BE2C (cell line): Measurements from ENCODE around the gene PFDN4.

ENCODE experiments used
- DNase-seq: peaks from one replicate; pipeline ENCODE4 v3.0.0-alpha.2; 2020
- H3K27me3 ChIP-seq: fragments of 250-450 bp; sonication (Bioruptor Pico); 2 replicates; pipeline ENCODE4 v1.5.1; 2020; ENCODE audit warnings: mild to moderate bottlenecking
- H3K36me3 ChIP-seq: fragments of 250-450 bp; sonication (Bioruptor Pico); 2 replicates; pipeline ENCODE4 v1.5.1; 2020; ENCODE audit warnings: mild to moderate bottlenecking
- H3K4me1 ChIP-seq: fragments of 250-450 bp; sonication (Bioruptor Pico); 2 replicates; pipeline ENCODE4 v1.5.1; 2020
- H3K4me3 ChIP-seq: 2 replicates; pipeline ENCODE4 v1.5.1; 2011; ENCODE audit warnings: low read depth, low read length
- H3K9me3 ChIP-seq: fragments of 250-450 bp; sonication (Bioruptor Pico); 2 replicates; pipeline ENCODE4 v1.5.1; 2020
- TF ChIP-seq, protein P1 (sequence below): IDR thresholded peaks from 2 replicates; pipeline ENCODE4 v1.5.1; 2012; ENCODE audit warnings: mild to moderate bottlenecking, low read depth, low read length

The PFDN4 gene

DNA sequence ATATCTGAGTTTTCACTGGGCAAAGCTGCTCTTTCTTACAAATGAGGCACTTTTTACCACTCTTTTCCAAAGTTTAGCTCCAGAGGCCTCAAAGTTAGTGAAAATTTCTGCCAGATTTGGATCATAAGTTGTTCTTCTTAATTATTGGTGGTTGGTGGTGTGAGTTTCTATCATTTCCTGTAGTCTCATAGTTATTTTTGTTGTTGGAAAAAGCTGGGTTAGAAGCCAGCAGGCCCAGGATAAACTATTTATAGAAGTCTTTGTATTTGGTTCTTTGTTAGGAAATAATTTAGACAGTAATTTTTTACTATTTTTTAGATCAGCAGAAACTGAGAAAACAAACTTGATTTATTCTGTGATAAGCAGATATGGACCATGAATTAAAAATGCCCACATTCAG is 10.6 kb downstream of the PFDN4 start:
- Histone ChIP-seq H3K4me3 (no peak overlapping the region), H3K4me1 (no peaks in the 10 kb centered on the region), H3K36me3 (peaks cover 29% of the 10 kb centered on the region), H3K9me3 (no peaks in the 10 kb centered on the region), H3K27me3 (no peaks in the 10 kb centered on the region)
- no peak for DNase-seq
- TF ChIP-seq, protein P1, sequence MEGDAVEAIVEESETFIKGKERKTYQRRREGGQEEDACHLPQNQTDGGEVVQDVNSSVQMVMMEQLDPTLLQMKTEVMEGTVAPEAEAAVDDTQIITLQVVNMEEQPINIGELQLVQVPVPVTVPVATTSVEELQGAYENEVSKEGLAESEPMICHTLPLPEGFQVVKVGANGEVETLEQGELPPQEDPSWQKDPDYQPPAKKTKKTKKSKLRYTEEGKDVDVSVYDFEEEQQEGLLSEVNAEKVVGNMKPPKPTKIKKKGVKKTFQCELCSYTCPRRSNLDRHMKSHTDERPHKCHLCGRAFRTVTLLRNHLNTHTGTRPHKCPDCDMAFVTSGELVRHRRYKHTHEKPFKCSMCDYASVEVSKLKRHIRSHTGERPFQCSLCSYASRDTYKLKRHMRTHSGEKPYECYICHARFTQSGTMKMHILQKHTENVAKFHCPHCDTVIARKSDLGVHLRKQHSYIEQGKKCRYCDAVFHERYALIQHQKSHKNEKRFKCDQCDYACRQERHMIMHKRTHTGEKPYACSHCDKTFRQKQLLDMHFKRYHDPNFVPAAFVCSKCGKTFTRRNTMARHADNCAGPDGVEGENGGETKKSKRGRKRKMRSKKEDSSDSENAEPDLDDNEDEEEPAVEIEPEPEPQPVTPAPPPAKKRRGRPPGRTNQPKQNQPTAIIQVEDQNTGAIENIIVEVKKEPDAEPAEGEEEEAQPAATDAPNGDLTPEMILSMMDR: no peak

DNA sequence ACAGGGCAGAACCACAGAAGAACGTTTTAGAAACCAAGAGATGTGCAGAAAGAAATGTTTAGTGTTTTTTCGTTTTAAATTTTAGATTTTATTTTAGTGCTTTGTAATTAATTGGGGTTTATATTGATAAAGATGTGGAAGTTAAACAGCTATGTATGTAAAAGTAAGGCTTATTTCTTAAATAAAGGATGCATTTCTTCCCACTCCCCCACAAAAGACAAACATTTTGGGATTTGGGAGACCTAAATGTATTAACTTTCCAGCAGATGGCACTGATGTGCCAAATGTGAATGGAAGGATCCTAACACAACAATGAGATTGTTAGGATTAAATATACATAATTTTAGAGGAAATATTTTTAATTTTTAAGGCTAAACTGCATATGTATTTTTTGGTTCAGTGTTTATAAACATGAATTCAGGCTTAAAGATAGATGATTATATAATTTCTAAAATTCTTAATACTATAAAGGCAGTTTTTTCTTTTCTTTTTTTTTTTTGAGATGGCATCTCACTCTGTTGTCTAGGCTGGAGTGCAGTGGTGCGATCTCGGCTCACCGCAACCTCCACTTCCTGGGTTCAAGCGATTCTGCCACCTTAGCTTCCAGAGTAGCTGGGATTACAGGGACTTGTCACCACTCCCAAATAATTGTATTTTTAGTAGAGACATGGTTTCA is 12.0 kb downstream of the PFDN4 start:
- TF ChIP-seq, protein P1: peak; percentile 67
- no peak for DNase-seq
- peaks cover 25% of the 10 kb centered on the region for H3K36me3 ChIP-seq
- no peaks in the 10 kb centered on the region for H3K4me1 ChIP-seq
- H3K4me3 ChIP-seq: no peak overlapping the region
- no peaks in the 10 kb centered on the region for H3K27me3 ChIP-seq
- no peaks in the 10 kb centered on the region for H3K9me3 ChIP-seq

DNA sequence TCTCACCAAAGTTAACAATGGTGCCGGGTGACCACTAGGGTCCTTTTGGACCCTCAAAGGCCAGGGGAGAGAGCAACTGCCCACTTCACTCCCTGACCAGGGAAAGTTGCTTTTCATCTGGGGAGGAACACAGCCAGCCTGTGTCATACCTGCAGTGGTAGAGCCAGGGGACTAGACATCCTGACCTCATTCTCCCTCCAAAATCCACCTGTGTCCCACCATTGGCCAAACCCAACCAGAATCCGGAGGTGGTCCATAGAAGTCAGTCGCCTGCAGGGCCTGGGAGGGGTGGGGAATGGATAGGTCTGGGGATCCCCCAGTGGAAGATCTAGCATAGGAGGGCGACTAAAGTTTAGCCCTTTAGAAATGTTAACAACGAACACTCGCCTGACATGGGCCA is 12.8 kb downstream of the PFDN4 start:
- H3K4me3 ChIP-seq: no peak overlapping the region
- no peak for DNase-seq
- no peaks in the 10 kb centered on the region for H3K4me1 ChIP-seq
- H3K9me3 ChIP-seq: no peaks in the 10 kb centered on the region
- H3K36me3 ChIP-seq: peaks cover 17% of the 10 kb centered on the region
- TF ChIP-seq, protein P1: no peak
- no peaks in the 10 kb centered on the region for H3K27me3 ChIP-seq

DNA sequence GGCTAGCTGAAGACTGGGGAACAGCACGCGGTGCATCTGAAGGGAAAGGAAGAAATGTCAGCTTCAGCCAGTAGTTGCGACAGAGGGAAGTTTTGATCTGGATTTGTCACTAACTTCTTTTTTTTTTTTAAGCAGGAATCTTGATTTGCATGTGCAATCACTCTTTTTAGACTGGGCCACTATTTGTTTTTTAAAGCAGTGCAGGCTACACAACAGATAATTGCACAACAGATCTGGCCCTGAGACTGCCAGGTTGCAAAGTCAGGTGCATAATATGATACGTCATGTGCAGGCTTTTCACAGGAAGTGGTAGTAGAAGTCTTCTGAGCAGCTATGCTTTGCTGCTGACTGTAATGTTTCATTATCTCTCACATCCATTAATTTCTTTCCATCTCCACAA is 13.5 kb downstream of the PFDN4 start:
- H3K36me3 ChIP-seq: peaks cover 11% of the 10 kb centered on the region
- DNase-seq: no peak
- no peaks in the 10 kb centered on the region for H3K27me3 ChIP-seq
- H3K4me3 ChIP-seq: no peak overlapping the region
- H3K9me3 ChIP-seq: no peaks in the 10 kb centered on the region
- no peaks in the 10 kb centered on the region for H3K4me1 ChIP-seq
- TF ChIP-seq, protein P1: no peak

DNA sequence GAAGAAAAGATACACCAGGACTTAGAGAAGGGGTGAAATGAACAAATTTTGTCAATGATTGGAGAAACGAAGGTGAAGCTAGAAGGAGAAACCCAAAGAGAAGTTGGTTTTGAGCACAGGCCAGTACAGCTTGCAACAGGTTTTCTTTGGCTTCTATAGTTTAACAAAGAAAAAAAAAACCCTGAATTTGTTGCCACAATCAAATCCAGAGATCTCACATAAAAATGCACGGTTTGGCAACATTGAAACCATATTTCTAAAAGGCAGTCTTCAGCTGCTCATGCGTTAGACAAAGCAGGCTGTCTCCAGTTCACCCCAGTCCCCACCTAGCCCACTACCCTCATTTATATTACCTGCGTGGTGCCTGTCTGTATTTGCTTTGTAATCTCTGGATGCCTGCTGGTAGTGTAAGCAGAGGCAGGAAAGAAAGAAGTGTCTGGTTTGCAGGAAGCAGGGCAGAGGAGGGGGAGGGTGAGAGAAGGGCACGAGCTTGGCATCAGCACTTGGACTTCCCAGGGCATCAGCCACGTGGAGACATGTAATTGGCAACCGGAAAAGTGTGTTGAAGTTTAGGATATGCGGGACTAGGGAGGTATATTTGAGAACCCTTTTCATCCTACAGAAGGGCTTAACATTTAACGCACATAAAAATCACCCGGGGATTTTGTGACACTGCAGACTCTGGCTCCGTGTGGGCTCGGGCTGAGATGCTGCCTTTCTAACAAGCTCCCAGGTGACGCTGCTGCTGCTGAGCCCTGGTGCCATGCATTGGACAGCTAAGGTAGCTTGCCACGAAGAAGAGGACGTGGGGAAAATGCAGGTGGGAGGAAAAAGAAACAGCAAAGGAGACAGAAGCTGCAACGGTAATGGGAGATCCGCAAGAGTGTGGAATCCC is 14.4 kb downstream of the PFDN4 start:
- Histone ChIP-seq H3K36me3 (peaks cover 5% of the 10 kb centered on the region), H3K27me3 (no peaks in the 10 kb centered on the region), H3K4me1 (no peaks in the 10 kb centered on the region), H3K4me3 (no peak overlapping the region), H3K9me3 (no peaks in the 10 kb centered on the region)
- DNase-seq: no peak
- TF ChIP-seq, protein P1: no peak

DNA sequence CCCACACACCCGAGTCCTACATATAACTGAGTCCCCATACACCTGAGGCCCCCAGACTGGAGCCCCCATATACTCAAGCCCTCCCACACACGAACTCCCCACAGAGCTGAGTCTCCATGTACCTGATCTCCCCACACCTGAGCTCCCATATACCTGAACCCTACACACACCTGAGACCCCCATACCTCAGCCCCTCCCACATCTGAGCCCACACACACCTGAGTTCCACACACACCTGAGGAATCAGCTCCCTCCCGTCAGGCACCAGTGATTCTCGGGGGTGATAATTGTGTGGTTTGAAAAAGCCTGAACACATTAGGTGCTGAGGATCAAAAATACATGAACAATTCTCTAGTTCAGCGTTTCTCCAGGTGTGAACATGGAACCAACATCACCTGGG is 15.4 kb downstream of the PFDN4 start:
- Histone ChIP-seq H3K36me3 (peaks cover 2% of the 10 kb centered on the region), H3K4me3 (no peak overlapping the region), H3K9me3 (no peaks in the 10 kb centered on the region), H3K4me1 (no peaks in the 10 kb centered on the region), H3K27me3 (no peaks in the 10 kb centered on the region)
- TF ChIP-seq, protein P1: no peak
- no peak for DNase-seq
